ENCODE data around the gene OLFM2. TPM values are rescaled to one million over a fixed set of nuclear protein-coding genes. Genes with fewer than 3 reads are reported as not detected.

The OLFM2 gene
- total RNA-seq, 1 donor from 2014 or later, result 10.8 TPM

DNA sequence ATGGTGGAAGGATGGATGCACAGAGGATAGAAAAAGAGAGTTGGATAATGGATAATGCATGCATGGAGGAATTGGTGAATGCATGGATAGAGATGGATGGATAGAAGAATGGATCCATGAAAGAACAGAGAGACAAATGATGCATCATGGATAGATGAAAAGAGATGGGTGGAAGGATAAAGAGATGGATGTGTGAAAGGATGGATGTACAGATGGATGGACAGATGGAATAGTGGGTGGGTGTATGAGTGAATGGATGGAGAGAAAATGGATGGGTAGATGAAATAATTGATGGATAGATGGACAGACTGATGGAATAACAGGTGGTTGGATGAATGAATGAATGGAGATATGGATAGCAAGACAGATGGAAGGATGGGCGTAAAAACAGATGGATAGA lies 25.7 kb downstream of the OLFM2 start:
- DNase-seq (ENCODE audit: low spot score), result no peak

DNA sequence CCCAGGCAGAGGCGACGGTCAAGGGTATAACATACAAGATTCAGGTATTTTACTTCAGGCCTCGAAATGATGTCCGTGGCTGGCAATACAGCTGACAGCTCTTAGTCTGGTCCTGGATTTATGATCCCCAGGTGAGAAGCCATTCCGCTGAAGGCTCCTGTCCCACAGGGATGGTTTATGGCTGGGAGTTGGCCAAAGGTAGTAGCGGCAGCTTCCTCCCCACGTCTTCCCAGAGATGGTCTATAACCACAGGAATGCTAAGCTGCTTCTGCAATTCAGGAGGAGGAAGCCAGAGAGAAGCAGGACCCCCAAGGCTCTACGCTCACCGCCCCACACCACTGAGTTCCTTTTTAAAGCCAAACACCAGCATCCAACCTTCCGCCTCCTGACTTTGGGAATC lies 27.1 kb downstream of the OLFM2 start:
- no peak for DNase-seq (ENCODE audit: low spot score)

DNA sequence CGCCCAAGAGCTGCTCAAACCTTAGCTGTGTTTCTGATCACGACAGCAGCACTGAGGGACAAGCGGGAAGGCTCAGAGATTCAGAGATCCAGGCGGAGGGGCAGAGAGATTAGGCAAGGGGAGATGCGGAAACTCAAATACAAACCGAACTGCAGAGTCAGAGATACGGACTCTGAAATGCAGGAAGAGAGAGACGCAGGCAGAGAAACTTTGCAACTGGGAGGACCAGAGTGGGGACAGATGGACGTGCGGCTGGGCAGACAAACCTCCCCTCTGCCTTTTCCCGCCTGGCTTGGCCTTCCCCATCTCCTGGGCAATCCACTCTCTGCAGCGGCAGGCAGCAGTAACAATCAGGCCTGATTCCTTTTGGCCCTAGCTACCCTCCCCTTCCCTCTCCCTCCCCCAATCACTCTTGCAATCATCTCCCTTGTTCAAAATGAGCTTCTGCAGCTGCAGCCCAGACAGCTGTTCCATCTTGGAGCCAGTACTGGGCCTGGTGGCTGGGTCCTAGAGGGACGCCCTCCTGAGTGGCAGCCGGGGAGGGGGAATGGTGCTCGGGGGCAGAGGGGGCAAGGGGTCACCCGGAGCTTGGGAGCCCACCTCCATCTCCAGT lies 29.7 kb downstream of the OLFM2 start:
- DNase-seq (ENCODE audit: low spot score), result no peak

DNA sequence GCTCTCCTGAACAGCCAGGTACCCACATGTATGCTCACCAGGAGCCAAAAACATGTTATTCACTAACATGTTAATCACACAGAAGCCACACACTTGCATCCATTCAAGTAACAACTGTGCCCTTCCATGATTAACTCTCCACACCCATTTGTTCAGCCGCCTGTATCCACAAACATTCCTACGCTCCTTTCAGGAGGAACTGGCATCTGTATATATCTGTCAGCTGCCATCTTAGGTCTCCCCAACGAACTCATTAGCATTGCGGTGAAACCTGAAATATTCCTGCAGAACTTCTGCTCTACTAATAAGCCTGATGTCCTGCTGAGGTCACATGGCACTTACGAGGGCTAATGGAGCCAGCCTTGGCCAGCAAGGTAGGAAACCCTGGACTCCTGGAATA lies 33.0 kb downstream of the OLFM2 start:
- DNase-seq (ENCODE audit: low spot score), result no peak

DNA sequence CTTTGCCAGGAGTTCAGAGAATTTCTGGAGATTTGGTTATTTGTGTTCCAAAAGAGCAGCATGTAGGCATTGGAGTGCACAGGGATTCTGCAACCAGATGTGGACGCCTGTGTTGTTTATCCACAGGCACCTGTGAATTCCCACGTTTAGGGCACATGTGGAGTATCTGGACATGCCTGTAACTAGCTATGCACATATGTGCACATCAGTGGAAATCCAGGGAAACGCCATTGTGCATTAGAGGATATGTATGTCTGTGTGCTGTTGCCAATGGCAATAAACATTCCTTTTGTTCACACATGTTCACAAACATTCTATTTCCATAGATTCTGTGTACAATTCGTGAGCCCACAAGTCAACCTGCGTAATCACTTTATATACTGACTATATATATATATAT lies 34.7 kb downstream of the OLFM2 start:
- DNase-seq (ENCODE audit: low spot score), result no peak

DNA sequence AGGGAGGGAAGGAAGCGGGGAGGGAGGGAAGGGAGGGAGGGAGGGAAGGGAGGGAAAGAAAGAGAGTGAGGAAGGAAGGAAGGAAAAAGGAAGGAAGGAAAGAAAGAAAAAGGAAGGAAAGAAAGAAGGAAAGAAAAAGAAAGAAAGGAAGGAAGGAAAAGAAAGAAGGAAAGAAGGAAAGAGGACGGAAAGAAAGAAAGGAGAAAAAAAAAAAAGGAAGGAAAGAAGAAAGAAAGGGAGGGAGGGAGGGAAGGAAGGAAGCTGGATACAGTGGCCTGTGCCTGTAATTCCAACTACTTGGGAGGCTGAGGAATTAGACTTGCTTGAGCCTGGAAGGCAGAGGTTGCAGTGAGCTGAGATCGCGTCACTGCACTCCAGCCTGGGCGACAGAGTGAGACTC lies 35.3 kb downstream of the OLFM2 start:
- no peak for DNase-seq (ENCODE audit: low spot score)

DNA sequence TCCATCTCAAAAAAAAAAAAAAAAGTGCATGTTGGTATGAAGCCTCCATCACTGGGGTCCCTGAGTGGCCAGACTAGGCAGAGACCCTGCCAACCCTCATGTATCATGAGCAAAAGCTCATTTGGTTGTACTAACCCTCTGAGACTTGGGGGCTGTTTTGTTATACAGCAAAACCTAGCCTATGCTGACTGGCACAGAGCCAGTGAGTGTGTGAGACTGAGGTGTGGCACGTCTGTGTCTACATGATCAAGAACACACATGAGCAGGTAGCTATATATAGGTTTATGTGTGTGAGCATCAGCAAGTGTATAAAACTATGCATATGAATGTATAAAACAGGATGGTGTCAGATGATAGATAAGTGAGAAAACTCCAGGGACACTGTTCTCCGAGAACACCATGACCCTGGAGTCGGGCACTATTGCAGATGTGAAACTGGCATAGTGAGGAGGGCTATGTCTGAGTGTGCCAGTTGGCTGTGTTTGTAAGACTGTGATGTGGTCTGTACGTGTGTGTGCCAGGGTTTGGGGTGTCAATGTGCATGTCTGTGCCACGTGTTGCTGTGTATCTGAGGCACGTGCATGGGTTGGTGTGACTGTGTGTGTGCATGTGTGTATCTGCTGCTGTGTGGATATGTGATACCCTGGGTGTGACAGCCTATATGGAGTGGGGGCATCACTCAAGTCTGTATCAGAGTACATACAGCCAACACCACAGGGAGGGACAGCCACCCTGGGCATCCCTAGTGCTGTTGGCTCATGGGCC lies 44.5 kb downstream of the OLFM2 start:
- no peak for DNase-seq (ENCODE audit: low spot score)

DNA sequence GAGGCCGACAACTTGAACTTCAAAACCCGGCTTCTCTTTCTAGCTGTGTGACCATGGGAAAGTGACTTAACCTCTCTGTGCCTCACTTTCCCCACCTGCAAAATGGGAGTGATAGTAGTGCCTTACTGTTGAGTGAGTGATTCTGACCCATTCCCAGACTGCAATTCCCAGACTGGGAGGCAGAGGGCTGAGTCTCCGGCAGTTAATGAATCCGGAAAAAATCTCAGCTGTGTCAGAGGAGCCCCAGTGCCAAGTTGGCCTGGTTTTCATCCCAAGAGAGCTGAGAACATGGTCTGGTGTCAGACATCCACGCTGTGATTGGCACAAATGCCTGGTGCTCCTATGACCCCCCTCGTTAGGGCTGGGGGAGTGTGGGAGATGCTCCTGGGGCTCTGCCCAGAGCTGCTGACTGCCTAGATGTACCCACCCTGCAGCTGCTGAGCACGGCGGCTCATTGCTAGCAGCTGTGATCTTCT lies 51.2 kb downstream of the OLFM2 start:
- DNase-seq (ENCODE audit: low spot score), result no peak

DNA sequence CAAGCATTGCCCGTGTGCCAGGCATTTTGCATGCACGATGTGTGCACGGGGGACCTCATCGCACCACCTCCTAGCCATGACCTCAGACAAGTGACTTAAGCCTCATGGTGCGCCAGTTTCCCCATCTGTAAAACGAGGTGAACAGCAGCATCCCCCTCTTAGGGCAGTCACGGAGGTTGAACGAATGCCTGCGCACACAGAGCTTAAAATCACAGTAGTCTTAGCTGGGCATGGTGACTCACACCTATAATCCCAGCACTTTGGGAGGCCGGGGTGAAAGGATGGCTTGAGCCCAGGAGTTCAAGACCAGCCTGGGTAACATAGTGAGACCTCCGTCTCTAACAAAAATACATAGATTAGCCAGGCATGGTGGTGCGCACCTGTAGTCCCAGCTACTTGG lies 52.6 kb downstream of the OLFM2 start:
- no peak for DNase-seq (ENCODE audit: low spot score)

DNA sequence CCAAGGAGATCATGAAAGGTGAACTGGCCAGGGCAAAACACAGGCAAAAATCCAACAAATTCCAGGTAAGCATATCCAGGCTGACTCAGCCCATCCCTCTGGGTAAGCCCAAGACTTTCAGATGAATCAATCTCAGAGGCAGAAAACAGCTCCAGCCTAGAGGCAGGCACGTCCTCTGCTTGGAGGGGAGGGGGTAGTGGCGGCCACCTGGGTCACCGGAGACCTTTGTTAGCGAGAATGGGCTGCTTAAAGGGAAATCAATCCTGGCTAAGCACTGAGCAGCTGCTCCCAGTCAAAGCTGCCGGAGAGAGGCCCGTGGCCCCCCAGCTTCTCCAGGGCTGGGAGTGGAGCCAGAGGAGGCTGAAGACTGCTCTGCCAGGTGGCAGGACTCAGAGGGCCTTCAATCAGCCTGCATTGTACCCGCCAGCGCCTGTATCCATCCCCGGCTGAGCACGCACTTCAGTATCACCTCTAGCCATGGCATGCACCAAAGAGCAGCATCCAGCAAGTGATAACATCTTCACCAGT lies 53.0 kb downstream of the OLFM2 start:
- no peak for DNase-seq (ENCODE audit: low spot score)

DNA sequence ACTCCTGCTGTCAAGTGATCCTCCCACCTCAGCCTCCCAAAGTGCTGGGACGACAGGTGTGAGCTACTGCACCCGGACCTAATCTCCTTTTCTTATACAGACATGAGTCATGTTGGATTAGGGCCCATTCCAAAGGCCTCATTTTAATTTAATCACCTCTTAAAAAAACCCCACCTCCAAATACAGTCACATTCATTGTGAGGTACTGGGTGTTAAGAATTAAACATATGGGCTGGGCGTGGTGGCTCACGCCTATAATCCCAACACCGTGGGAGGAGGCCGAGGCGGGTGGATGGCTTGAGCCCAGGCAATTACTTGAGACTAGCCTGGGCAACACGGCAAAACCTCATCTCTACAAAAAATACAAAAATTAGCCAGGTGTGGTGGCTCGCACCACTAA lies 54.6 kb downstream of the OLFM2 start:
- no peak for DNase-seq (ENCODE audit: low spot score)

DNA sequence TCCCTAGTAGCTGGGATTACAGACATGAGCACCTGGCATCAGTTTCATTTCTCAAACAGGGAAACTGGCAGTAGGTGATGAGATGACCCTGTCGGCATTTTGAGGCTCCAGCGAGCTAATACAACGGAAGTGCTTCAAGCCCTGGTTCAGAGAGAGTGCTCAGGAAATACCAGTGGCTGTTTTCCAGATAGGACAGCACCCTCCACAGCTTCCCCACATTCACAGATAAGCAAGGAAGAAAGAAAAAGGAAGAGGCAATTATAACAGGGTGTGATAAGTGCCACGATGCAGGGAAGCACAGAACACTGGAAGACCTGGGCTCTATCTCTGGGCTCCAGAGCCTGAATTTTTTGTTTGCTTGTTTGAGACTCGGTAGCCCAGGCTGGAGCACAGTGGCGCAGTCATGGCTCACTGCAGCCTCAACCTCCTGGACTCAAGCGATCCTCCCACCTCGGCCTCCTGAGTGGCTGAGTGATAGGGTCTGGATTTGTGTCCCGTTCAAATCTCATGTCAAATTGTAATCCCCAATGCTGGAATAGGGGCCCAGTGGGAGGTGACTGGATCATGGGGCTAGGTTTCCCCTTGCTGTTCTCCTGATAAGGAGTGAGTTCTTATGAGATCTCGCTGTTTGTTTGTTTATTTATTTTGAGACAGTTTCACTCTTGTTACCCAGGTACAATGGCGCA lies 57.7 kb downstream of the OLFM2 start:
- DNase-seq (ENCODE audit: low spot score), result no peak

DNA sequence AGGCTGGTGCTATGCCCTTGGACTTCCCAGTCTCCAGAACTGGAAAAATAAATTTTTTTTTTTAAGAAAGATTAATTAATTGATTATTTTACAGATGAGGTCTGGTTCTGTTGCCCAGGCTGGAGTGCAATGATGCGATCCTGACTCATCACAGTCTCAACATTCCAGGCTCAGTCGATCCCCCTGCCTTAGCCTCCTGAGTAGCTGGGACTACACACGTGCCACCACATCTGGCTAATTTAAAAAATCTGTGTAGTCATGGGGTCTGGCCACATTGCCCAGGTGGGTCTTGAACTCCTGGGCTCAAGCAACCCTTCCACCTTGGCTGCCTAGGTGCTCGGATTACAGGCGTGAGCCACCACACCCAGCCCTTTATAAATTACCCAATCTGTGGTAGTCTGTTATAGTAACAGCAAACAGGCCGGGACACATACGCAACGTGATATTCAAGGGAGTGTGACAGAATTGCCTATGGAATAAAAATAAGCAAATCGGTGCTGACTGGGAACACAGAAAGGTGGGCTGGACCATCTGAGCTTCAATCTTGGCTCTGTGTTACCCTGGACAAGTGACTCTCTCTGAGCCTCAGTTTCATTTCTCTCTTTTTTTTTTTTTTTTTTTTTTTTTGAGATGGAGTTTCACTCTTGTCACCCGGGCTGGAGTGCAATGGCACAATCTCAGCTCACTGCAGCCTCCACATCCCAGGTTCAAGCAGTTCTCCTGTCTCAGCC lies 58.4 kb downstream of the OLFM2 start:
- DNase-seq (ENCODE audit: low spot score), result no peak

DNA sequence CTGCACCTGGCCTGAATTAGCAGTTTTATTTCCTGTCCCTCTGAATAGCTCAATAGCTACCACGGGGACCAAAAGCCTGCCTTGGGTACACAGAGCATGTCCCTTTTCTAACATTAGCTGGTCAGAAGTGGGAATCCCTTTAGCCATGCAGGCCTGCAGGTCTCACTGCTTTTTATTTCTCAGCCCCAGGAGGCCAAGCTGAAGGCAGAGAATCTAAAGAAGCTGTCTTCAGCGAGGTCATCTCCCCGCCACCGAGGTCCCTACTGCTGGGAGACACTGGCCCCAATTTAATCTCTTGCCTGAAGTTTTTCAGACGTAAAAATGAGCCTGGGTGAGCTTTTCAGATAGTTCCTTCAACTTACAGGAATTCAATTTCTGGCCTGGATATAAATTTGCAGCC lies 60.5 kb downstream of the OLFM2 start:
- DNase-seq (ENCODE audit: low spot score), result no peak

DNA sequence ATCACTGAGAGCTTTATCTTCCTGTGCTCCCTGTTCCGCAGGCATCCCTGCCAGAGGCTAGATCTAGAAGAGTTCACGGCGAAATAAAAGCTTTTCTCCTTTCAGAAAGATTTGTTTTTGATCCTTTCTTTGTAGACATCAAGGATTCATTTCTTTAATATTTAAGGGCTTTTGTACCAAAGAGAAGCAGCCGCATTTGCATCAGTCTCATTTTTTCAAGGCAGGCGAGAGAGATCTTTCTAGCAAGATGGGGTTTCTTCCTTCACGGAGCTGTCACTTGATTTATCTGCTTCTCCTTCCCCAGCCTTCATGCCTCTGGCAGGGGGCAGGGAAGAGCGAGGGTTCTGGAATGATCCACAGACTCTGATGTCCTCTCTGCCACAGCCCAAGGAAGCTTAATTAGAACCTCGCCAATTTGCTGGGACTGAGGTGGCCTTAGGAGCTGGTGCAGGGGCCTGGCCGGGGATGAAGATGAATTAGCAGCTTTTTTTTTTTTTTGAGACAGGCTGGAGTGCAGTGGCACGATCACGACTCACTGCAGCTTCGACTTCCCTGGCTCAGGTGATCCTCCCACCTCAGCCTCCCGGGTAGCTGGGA lies 61.2 kb downstream of the OLFM2 start:
- no peak for DNase-seq (ENCODE audit: low spot score)

DNA sequence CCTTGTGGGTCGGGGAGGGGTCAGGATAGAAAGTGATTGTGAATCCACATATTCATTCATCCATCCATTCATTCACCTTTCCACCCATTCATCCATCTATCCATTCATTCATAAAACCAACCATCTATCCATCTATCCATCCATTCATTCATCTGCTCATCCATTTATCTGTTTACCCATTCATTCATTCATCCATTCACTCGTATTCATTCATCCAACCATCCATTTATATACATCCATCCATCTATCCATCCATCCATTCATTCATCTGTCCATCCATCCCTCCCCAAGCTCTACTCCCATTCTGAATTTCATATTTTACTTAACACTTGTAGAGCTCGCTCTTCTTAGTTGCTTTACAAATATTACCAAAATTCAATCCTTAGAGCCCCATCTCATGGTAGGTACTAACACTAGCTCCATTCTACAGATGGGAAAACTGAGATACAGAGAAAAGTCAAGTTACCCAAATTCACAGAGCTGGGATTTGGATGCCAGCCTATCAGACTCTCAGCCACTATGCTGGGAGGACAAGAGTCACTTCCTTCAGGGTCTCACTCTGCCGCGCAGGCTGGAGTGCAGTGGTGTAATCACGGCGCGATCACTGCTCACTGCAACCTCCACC lies 63.6 kb downstream of the OLFM2 start:
- no peak for DNase-seq (ENCODE audit: low spot score)

DNA sequence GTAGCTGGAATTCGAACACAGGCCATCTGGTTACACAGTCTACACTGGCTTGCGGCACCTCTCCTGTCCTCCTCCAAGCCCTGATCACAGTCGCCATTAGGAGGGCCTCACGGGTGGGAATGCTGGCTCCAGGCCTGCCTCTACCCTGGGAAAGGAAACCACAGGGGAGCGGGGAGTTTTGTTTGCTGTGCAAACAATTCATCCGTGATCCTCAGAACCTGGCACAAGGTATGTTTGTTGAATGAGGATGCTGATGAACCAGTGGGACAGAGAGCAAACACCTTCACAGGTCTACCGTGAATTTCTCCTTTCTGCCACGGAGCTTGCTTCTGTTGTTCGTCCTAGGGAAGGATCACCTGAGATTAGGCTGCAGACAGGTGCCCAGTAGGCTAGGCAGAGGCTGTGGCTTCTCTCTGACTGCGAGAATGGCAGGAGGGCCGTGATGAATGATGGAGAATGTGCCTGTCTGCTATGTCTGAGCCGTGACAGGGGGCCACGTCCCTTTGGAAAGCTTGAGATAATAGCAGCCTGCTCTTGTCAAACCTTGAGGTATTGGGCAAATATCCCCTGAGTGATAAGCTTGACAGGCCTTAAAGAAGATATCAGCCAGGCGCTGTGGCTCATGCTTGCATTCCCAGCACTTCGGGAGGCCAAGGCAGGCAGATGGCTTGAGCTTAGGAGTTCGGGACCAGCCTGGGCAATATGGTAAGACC lies 64.5 kb downstream of the OLFM2 start:
- no peak for DNase-seq (ENCODE audit: low spot score)

DNA sequence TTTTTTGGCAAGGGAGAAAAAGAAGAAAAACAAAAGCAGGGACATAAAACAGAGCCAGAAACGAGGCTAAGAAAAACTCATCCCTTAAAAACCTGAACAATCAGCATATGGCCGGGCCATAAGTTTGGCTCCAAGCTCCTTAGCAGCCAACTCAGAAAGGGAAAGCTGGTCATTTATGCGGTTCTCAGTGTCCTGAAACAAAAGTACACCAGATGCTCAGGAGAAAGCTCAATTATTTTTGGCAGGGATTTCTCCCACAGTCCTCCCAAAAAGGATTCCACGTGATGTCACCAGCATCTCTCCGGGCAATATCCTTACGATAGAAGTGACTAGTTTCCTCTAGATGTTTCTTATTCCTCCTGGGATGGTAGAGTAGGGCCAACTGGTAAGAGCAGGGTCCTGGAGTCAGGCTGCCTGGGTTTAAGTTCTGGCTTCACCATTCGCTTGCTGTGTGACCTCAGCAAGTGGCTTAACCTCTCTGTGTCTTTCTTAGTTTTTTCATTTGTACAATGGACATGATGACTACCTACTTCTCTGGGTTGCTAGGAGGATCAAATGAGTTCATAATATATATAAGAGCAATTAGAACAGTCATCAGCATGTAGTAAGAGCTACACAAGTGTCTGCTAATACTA lies 67.2 kb downstream of the OLFM2 start:
- DNase-seq (ENCODE audit: low spot score), result no peak

DNA sequence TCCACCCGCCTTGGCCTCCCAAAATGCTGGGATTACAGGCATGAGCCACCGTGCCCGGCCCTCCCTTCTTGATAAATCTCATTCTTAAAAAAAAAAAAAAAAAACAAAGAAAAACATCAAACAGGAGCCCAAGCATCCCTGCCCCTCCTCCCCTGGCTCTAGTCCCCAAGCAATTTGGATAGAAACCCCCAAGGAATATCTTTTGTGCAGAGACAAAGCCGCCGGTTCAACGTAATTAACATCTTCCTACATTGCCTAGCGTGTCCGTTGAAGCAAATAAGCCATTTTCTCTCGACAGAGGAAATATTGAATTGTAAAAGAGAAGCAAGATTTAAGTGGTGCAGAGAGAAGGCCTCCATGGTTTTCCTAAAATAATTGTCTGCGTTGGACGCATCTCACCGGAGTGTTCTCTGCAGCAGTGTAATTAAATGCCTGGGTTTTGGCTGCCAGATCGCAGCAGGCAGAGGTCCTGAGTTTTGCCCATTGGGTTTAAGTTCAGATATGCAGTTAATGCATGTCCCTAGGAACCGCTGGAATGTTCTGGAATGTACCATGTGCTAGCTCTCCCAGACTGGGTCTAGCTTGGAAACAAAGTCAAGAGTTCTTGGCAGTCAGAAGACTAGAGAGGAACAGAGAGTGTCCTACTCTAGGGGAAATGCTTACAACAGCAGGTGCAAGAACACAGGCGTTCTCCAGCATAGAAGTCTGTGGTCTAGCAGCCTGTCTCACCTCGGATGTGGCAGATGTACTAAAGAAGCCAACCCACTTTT lies 70.4 kb downstream of the OLFM2 start:
- peak; percentile 13 for DNase-seq (ENCODE audit: low spot score)

Data from mucosa of gallbladder (tissue), 1 donor.